Measurements from ENCODE around the gene CNMD. TPM values are rescaled to one million over a fixed set of nuclear protein-coding genes. Genes with fewer than 3 reads are reported as not detected.

CNMD gene
- total RNA-seq, 1 donor from 2014 or later, result not detected

- no peak for ATAC-seq
These were observed 61.8 kb downstream of the CNMD start for GRCh38 chr13:52677823-52678222.

GRCh38 chr13:52673465-52673864 lies 66.2 kb downstream of the CNMD start:
- no peak for ATAC-seq

DNA sequence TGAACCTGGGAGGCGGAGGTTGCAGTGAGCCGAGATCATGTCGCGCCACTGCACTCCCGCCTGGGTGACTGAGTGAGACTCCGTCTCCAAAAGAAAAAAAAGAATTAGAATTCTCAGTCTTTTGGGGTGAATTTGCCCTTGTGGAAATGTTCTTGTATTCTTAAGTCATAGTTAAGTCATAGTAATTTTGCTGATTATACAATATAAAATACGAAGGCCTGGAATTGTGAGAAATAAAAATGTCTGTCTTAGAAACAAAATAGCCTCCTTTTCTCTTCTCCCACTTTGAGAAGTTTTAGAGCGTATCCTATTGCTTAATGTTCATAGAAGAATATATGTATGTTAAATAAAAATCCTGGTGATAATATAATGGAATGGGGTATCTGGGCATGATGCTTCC lies 68.9 kb downstream of the CNMD start:
- ATAC-seq, result no peak

DNA sequence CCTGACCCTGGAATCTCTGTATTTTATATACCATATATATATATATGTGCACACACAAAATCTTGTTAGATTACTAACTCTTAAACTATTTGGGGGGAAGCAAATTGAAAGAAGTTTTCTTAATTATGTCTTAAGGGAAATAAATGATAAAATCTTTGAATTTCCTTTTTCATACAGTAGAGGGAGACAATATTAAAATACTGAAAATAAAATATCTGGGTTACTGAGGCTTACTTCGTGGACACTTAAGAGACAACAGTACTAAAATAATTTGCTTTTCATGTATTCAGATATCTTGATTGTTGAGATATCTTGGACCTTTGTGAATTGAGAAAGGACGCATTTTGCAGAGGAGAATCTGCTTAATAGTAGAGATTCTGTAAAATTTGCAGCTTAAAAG lies 69.9 kb downstream of the CNMD start:
- no peak for ATAC-seq

- no peak for ATAC-seq
These were observed 74.3 kb downstream of the CNMD start for GRCh38 chr13:52665325-52665724.

DNA sequence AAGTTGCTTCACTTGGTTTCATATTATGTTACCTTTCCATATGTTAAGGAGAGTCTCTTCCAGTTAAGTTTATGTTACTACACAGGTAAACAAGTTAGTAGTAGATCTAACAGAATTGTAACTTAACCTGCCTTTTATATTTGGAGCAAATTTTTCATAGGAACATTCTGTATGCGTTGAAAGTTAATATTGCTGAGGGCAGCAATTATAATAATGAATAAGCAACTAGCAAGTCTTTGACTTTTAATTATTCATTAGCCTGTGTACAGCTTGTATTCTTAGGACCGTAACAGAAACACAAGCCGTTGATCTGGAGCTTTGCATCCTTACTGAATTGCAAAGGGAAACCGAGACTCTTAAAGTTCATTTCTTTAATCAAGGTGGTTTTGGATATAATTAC lies 75.3 kb downstream of the CNMD start:
- no peak for ATAC-seq

DNA sequence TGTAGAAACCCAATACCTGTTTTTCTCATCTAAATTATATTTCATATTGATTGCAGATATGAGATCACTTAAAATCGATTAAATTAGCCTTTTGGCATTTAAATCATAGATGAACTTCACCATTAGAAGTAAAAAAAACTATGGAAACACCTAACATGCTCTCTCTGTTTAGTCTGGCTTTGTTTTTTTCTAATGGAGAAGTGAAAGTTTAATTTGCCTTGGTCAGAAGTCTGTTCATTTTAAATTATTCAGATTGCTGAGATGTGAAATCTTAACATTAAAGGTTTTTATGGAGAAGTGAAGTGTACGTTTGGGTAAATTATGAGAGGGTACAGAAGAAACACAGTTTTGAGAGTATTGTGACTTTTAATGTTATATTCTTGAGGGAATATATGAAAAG lies 80.3 kb downstream of the CNMD start:
- no peak for ATAC-seq

Other genes starting within 250 kb of the CNMD start
- 3.7 TPM for gene HNRNPA1L2, start 97.4 kb downstream of the CNMD start, total RNA-seq
- 33.0 TPM for gene SUGT1, start 87.0 kb downstream of the CNMD start, total RNA-seq
- gene PCDH8, start 108.8 kb upstream of the CNMD start, total RNA-seq, result 0.04 TPM

Measured in esophagus mucosa (tissue), 1 donor.